ENCODE results near the gene EMILIN1. TPM values are rescaled to one million over a fixed set of nuclear protein-coding genes. Genes with fewer than 3 reads are reported as not detected.

The EMILIN1 gene
- total and polyA plus RNA-seq, 2 of the 4 experiments (the other 2 are of a cell fraction): 26.5 to 95.6 TPM

DNA sequence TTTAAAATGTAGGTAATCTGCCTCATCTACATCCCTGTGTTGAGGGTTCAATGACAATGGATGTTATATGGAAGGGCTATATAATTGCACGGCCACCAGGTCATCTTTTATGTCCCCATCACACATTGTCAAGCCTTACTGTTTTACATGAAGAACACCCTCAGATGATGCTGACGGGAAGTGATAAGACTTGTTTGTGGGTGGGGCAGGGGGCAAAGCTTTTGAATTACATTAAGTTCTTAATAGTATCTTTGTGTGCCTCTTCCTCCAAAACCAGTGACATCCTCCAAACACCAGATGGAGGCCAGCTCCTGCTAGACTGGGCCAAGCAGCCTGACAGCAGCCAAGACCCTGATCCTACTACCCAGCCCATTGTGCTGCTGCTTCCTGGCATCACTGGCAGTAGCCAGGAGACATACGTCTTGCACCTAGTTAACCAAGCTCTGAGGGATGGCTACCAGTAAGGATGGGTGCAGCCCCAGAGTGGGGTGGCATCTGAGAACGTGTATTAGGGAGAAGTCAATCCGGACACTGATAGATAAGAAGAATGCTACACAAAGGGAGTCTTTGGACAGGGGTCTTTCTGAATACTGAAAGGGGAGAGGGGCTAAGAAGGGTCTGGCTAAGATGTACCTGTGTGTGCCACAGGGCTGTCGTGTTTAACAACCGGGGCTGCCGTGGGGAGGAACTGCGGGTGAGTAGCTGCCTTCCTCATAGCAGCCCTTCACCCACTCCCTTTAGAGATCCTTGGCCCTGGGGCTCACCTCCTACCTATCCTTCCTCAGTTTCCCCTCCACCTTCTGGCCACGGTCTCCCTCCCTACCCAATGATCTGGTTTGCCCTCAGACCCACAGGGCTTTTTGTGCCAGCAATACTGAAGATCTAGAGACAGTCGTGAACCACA lies 50.5 kb downstream of the EMILIN1 start:
- peaks cover 9% of the 10 kb centered on the region for H3K4me1 ChIP-seq (ENCODE audit: control insufficient read depth, insufficient read depth, low read length)
- in situ Hi-C loops (cut with MboI; ENCODE audit: low sequenced_read_pairs): no loop called here
- H3K23ac ChIP-seq (ENCODE audit: low read depth, low read length): no peak overlapping the region
- H3K27me3 ChIP-seq (ENCODE audit: control insufficient read depth, insufficient read depth, low read length): peaks cover 4% of the 10 kb centered on the region
- H2BK5ac ChIP-seq (ENCODE audit: low read depth, low read length, poor library complexity, severe bottlenecking): no peak overlapping the region
- no peak overlapping the region for H3K14ac ChIP-seq (replicated peaks; ENCODE audit: low read depth, low read length)
- no peak for DNase-seq
- no peak overlapping the region for H2BK20ac ChIP-seq (ENCODE audit: low read depth, low read length)
- peaks cover 12% of the 10 kb centered on the region for H3K9me1 ChIP-seq (ENCODE audit: insufficient read depth, low read length)
- dilution Hi-C loops (cut with HindIII; ENCODE audit: low sequenced_read_pairs, unreplicated experiment): no loop called here
- H2BK15ac ChIP-seq (ENCODE audit: low read depth, low read length): no peak overlapping the region
- no peak overlapping the region for H3K27ac ChIP-seq (ENCODE audit: insufficient read depth, low read length)
- H3K4me3 ChIP-seq (ENCODE audit: insufficient read depth, low read depth, low read length): no peak overlapping the region
- H3K79me1 ChIP-seq (ENCODE audit: low read depth in 1 of 2, low read length in 2 of 2): peaks cover 14 to 23% of the 10 kb centered on the region in 2 experiments
- ChIA-PET POLR2A (ENCODE audit: unreplicated experiment) (no interaction called here), CTCF (interaction anchor here (0.6 to 1.1 kb wide), 2 partner anchors 9 to 174 kb away, joined by 3 read pairs; no protein-coding TSS in a partner anchor)
- H2BK120ac ChIP-seq (ENCODE audit: low read depth, low read length): no peak overlapping the region
- H3K4ac ChIP-seq (ENCODE audit: low read depth, low read length): no peak overlapping the region
- 83% methylated on average over 6 of the region's 11 CpGs; no CpG with 5 or more reads in 1 of the 2 experiments for WGBS, 2 experiments (ENCODE audit: extremely low coverage in 2 of 2, insufficient read length in 1 of 2)
- no peak overlapping the region for H4K8ac ChIP-seq (ENCODE audit: low read depth in 2 of 2, low read length in 2 of 2)
- H3K9ac ChIP-seq (ENCODE audit: low read depth, low read length): no peak overlapping the region
- H3K9me3 ChIP-seq (ENCODE audit: control insufficient read depth, insufficient read depth, low read length): no peaks in the 10 kb centered on the region
- intact Hi-C loops (cut with micrococcal nuclease): no loop called here
- peak overlapping the region; percentile 51 for H2AK9ac ChIP-seq (replicated peaks; ENCODE audit: low read depth, low read length, poor library complexity)
- no peak overlapping the region for H2AK5ac ChIP-seq (ENCODE audit: low read depth, low read length)
- no peak overlapping the region for H3K18ac ChIP-seq (ENCODE audit: low read depth, low read length)
- H3K36me3 ChIP-seq (ENCODE audit: control insufficient read depth, insufficient read depth, low read length): peaks cover 34% of the 10 kb centered on the region
- TF ChIP-seq FOS (IDR thresholded peaks at IDR 0.05; ENCODE audit: low read depth, low read length): no peak
- TF ChIP-seq BHLHE40 (IDR thresholded peaks at IDR 0.05; ENCODE audit: low read depth, low read length): no peak
- TF ChIP-seq RFX5 (IDR thresholded peaks at IDR 0.05; ENCODE audit: low read depth, low read length): no peak
- TF ChIP-seq SMC3 (IDR thresholded peaks at IDR 0.05; ENCODE audit: low read depth, low read length): no peak
- TF ChIP-seq CHD1 (IDR thresholded peaks at IDR 0.05; ENCODE audit: low read depth, low read length): no peak
- TF ChIP-seq, protein P1, sequence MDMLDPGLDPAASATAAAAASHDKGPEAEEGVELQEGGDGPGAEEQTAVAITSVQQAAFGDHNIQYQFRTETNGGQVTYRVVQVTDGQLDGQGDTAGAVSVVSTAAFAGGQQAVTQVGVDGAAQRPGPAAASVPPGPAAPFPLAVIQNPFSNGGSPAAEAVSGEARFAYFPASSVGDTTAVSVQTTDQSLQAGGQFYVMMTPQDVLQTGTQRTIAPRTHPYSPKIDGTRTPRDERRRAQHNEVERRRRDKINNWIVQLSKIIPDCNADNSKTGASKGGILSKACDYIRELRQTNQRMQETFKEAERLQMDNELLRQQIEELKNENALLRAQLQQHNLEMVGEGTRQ (IDR thresholded peaks at IDR 0.05; ENCODE audit: low read depth, low read length): no peak
- no peak for TF ChIP-seq MXI1 (IDR thresholded peaks at IDR 0.05; ENCODE audit: borderline replicate concordance, low read depth, low read length)
- TF ChIP-seq NFE2L2 (IDR thresholded peaks at IDR 0.05; ENCODE audit: low read depth, low read length): no peak
- TF ChIP-seq POLR2A (IDR thresholded peaks at IDR 0.05; ENCODE audit: low read depth, low read length): no peak
- no peak for TF ChIP-seq CEBPB (IDR thresholded peaks at IDR 0.05; ENCODE audit: low read depth, low read length)
- no peak for TF ChIP-seq MAFK (IDR thresholded peaks at IDR 0.05; ENCODE audit: low read depth, low read length)
- no peak for TF ChIP-seq ELK1 (IDR thresholded peaks at IDR 0.05; ENCODE audit: borderline replicate concordance, low read depth, low read length)
- no peak for TF ChIP-seq MAZ (IDR thresholded peaks at IDR 0.05; ENCODE audit: borderline replicate concordance, low read depth, low read length)
- TF ChIP-seq RAD21 (IDR thresholded peaks at IDR 0.05; ENCODE audit: low read length): no peak
- TF ChIP-seq CTCF (conservative IDR thresholded peaks at IDR 0.05; ENCODE audit: low read depth, low read length): no peak
- no peak overlapping the region for H4K5ac ChIP-seq (ENCODE audit: low read depth, low read length)
- no peak overlapping the region for H2AFZ ChIP-seq (replicated peaks; ENCODE audit: low read length, poor library complexity)
- H3K56ac ChIP-seq (ENCODE audit: extremely low read depth, insufficient read depth, low read length): no peak overlapping the region
- no peak overlapping the region for H4K91ac ChIP-seq (ENCODE audit: insufficient read depth, low read depth, low read length)
- no peak overlapping the region for H3K4me2 ChIP-seq (ENCODE audit: low read depth, low read length)
- H4K20me1 ChIP-seq (ENCODE audit: insufficient read depth, low read length): peaks cover 15% of the 10 kb centered on the region
- no TSS peak for BruUV-seq (replicated peaks)
- ATAC-seq (ENCODE audit: low read depth): no peak

All from IMR-90 (cell line).